GM04503 (cell line): ENCODE data around the gene TAGAP.
"Not testable (repeated sequence)": the region's sequence is repeated elsewhere in the genome, so short reads cannot be mapped to it uniquely, and the experiment has no call there.

ENCODE experiments used
- DNase-seq: peaks from one replicate; pipeline ENCODE4 v3.0.0-alpha.2; 2012; ENCODE audit warnings: low read depth

The TAGAP gene

GRCh38 chr6:159043947-159044346, 844 bp downstream of the TAGAP start:
- DNase-seq = no peak

DNA sequence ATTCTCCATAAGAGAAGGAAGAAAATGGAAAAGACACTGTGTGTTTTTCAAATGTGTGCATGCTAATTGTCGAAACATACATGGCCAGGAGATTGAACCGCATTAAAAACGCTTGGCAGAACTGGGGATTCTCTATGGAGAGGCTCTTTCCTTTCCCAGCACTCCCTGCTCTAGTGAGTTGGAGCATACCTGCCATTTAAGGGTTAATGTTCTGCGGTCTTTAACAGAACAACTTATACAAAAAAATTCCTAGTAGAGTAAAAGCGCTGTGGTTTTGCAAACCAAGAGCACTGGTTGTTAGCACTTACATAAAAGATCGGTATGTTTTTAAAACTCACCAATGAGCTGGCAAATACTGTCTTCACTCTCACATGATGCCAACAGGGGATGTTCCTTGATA, 1.5 kb downstream of the TAGAP start:
- no peak for DNase-seq

DNA sequence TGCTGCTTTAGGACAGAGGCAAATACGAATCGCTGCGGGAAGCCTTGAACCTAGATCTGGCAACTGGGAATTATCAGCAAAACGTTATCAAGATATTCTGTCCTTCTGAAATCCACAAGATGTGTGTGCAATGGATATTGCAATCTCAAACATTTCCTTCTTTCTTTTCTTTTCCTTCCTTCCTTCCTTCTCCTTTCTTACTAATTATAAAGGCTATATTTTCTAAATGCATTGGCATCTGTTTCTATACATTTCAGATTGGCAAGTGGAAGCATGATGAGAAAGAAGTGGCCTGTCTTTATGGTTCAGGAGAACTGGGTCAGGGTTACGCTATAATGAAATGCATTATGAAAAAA, 2.0 kb downstream of the TAGAP start:
- no peak for DNase-seq

DNA sequence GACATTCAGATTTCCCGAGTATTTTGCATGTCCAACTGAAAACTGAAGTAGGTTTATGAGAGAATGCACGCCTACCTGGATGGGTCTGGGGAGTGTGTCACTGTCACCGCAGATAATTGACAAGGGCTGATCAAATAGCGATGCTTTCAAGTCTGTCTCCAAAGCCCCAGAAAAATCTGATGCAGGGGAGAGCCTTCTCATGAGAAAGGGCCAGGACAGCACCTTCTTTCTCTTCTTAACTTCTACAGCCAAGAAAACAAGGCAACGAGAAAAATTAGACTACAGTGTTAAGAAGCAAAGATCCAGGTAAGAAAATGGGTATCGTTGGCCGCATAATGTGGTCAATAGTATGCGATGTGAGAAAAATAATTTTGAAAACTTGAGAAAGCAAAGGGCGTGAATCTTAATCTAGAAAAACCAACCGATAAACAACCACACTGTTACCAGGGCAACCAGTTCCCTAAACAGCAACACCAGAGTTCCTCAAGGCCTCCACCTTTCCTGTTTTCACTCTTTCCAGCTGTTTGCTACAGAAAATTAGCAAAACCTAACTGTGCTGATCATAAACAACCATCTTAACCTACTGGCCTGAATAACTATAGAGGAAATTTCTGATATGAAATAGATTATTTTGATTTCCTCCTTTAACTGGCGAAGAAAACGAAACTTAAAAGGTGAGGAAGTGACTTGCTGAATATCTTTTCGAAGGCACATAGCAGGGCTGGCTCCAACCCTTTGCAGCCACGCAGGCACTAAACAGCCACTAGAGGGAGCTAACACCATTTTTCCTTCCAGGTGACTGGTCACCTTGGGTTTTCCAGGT, 2.6 kb downstream of the TAGAP start:
- DNase-seq = no peak

GRCh38 chr6:159041181-159041580, 3.6 kb downstream of the TAGAP start:
- no peak for DNase-seq

DNA sequence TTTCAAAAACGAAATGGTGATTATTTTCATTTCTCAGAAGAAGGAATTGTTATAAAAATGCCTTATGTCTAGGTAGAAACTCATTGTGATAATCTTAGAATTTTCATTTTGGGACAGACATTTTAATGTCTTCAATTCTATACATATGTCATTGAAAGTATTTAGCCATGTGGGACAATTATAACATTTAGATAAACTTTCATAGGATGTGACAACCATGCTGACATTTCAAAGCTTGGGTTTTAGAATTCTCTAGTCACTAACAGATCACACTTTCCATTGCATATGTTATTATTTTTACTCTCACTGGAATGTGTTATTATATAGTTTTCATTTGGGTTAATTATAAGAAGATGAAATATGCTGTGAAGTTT, 4.9 kb downstream of the TAGAP start:
- no peak for DNase-seq

DNA sequence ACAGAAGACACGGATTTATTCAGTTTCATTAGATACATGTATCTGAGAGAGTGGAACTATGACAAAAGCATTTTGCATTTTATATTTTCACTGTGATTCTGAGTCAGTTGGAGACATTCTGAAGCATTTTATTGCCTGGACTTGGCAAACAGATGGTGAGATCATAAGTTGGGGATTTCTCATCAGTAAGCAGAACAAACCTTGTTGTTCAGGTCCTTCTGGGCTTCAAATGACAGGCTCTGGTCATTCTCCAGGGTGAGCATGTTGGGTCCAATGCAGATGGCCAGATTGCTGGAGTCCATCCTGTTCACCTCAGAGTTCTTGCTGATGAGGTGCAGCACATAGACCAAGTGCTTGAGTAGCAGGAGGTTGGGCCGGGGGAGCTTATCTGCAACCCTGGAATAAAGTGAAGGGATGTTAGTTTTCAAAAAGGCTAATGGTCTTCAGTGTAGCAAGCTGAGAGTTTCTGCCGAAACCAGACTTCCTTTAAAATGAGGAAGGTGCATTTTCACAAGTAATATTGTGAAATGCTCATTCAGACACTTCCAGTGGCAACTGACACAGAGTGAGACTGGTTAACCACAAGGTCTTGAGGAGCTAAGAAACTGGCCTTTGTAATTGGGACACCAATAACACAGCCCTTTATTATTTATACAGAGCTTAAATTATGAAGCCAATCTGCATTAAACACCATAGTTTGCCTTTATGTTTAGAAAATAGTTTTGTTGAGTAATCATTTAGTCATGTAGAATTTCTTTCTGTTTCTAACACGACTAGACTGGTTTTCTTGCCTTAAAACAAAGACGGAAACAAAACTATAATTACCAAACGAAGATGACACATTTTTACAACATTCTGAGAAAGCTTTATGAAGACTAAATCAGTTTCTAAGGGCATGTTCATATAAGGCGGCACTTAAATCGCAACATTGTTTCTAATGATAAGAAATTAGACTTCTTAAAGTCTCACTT, 5.6 kb downstream of the TAGAP start:
- peak; percentile 35 for DNase-seq

DNA sequence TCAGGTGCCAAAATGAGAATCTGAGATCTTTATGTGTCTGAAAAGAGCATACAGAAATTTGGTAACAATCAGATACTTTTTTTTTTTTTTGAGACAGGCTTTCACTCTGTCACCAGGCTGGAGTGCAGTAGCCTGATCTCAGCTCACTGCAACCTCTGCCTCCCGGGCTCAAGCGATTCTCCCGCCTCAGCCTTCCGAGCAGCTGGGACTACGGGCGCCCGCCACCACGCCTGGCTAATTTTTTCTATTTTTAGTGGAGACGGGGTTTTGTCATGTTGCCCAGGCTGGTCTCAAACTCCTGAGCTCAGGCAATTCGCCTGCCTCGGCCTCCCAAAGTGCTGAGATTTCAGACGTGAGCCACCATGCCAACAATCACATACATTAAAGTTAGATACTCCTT, 6.5 kb downstream of the TAGAP start:
- not testable (repeated sequence) for DNase-seq

DNA sequence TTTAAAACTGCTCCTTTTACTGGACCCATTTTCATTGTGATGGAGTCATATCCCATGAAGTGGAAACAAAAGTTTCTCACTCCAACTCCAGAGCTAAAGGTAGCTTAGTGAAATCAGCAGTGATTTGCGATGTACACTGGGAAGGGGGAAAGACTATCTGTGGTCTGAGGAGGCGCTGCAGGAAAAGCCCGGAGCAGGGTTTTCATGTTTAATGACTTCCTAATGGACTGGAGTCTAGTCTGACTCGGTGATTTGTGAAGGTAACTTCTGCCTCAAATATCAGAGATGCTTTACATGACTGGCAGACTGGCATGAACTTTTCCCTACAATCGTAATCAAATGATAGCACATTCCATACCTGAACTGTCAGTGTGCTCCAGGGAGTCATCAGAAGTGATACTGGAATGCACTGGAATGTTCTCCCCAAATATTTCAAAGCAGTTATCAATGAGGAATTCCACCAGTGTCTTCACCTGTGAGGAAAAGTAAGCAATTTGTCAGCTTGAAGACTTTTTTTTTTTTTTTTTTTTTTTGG, 7.0 kb downstream of the TAGAP start:
- no peak for DNase-seq

- DNase-seq = no peak
Measured at GRCh38 chr6:159036673-159037072, 8.1 kb downstream of the TAGAP start.

DNA sequence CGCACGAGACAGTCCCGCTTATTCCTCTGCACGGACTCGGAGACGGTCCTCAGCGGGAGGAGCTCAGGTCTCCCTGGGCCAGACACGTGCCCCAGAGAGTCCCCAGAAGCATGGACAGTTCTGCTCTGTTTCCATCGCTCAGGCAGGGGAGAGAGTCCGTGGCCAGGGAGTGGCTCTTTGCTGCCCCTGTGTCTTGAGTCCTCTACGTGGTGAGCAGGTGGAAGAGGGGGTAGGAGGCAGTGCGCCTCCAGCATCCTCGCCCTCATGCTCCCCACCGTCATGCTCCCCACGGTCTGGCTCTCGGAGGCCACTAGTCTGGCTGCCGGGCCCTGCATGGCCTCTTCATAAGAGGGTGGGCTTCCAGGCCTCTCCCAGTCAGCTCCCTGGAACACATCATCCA, 8.9 kb downstream of the TAGAP start:
- DNase-seq = no peak

DNA sequence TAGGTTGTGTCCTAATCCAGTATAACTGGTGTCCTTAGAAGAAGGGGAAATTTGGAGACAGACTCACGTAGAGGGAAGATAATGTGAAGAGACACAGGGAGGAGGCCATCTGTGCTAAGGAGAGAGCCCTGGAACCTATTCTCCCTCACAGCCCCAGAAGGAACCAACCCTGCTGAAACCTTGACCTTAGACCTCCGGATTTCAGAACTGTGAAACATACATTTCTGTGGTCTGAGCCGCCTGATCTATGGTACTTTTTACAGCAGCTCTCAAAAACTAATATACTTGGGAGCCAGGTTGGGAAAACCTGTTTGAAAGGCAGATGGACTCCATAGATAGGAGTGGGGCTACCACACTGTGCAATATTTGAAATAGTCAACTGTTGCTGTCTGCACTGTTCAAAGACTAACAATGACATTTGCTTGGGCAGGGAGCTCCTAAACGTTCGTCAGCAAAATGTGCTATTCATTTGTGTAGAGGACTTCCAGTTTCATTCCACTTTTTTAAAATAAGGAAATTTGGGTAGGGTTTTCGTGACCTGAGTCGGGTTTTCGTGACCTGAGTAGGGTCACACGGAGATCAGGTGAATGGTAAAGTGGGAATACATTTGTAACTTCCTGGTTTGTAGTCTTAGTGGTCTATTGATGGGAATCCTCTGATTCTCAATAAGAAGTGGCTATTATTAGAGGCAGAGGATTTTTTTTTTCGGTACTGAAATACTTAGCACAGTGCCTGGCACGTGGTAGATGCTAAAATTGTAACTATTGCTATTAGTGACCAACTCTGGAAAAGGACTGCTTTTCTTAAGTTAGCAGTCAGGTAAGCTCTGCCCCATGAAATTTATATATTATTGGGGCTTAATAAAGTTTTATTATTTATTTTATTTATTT, 11.4 kb downstream of the TAGAP start:
- DNase-seq = no peak

DNA sequence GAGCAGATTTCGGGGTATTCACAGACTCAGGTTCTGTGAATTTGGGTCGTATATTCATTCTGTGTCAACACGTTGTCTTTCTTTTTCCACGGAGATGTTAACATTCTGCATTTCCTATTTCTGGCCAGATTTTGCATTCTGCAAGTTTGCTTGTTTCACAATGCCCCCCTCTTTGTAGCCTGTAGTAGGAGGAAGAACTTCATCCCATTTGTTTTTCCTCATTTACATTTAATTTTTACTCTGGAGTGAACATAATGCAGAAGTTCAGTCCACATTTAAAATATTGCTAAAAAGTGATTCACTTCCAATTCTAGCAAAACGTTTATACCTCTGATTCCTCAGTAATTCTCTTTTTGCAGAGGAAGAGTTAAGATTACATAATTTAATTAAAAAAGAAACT, 12.9 kb downstream of the TAGAP start:
- no peak for DNase-seq

- no peak for DNase-seq
Measured at GRCh38 chr6:159030168-159030567, 14.6 kb downstream of the TAGAP start.

DNA sequence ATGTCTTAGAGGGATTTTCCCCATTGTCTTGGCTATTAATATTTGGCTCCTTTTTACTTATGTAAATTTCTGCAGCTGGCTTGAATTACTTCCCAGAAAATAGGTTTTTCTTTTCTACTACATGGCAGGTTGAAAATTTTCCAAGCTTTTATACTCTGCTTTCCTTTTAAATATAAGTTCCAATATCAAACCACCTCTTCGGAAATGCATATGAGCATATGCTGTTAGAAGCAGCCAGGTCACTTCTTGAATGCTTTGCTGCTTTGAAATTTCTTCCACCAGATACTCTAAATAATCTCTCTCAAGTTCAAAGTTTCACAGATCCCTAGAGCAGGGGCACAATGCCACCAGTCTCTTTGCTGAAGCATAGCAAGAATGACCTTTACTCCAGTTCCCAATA, 19.6 kb downstream of the TAGAP start:
- DNase-seq = not testable (repeated sequence)

DNA sequence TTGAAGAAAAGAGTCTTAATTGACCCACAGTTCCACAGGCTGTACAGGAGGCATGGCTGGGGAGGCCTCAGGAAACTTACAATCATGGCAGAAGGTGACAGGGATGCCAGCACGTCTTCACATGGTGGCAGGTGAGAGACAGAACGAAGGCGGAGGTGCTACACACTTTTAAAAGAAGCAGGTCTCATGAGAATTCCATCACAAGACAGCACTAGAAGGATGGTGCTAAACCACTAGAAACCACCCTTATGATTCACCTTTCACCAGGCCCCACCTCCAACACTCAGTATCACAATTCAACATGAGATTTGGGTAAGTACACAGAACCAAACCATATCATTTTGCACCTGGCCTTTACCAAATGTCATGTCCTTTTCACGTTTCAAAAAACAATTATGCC, 20.9 kb downstream of the TAGAP start:
- DNase-seq = no peak

GRCh38 chr6:159020011-159020410, 24.8 kb downstream of the TAGAP start:
- no peak for DNase-seq

DNA sequence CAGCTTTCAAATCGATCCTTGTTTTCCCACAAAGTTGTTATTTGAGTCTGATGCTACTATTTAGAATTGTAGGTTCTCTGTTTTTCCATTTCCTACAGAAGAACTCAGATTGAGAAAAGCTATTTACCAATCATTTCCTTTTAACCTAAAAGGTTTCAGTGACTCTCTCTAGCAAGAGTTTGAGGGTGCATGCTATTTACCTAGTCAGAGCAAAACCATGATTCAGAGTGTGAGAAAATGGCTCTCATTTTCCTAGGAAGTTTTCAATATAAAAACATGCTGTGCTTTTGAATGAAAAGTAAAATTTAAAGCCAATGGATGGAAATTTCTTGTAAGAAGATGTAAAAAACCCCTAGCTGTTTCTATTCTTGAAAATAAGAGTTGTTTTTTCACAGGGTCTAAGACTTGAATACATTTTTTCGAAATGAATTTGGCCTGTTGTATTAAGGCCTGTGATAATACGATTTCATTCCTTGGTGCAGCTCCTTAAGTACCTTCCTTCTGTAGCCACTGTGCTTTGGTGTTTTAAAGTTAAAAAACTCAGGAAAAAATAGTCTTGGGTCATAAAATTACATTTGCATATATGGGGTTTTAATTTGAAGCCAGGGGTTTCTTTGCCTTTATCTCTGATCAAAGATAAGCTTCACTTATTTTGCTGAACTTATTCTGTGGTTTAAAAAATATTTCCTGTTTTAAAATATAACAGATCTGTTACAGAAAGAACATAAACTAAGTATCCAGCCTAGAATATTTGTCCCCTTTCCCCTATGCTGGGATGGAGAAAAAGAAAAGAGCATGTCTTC, 26.8 kb downstream of the TAGAP start:
- DNase-seq = no peak

- DNase-seq = no peak
Measured at GRCh38 chr6:159014406-159014805, 30.4 kb downstream of the TAGAP start.

GRCh38 chr6:159013229-159013628, 31.6 kb downstream of the TAGAP start:
- DNase-seq = no peak

DNA sequence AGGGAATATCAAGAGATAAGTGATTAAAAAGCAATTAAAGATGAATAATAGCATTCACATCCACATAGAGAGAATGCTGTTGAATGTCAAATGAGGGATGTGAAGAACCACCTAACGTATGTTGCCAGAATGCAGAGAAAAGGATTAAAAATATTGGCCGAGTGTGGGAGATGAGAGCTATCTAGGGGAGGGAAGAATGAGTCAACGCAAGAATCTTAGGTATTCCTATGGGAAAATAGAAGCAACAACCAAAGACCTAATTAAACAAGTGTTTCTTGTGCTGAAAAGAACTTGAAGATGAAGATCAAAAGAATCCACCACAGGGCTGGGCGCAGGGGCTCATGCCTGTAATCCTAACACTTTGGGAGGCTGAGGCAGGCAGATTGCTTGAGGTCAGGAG, 32.6 kb downstream of the TAGAP start:
- DNase-seq = no peak
